ENCODE data around the gene TMEM140.

The TMEM140 gene

GRCh38 chr7:135201350-135201749 lies 53.5 kb downstream of the TMEM140 start:
- POLR2A ChIA-PET, result no interaction called here
- CTCF ChIA-PET, result interaction anchor here (1.3 to 1.6 kb wide), 2 partner anchors 8 to 11 kb away, joined by 6 to 10 read pairs; no protein-coding TSS in a partner anchor
- DNase-seq (ENCODE audit: extremely low spot score), result no peak
- no peak for TF ChIP-seq CTCF (IDR thresholded peaks at IDR 0.05; ENCODE audit: control extremely low read depth, extremely low read depth, low read depth, missing control alignments)

- no peak for DNase-seq (ENCODE audit: extremely low spot score)
- TF ChIP-seq CTCF (IDR thresholded peaks at IDR 0.05; ENCODE audit: control extremely low read depth, extremely low read depth, low read depth, missing control alignments), result no peak
- ChIA-PET CTCF (interaction anchor here (0.9 to 1.7 kb wide), 8 partner anchors 14 to 212 kb away, joined by 3 to 10 read pairs (median 4); no protein-coding TSS in a partner anchor), POLR2A (interaction anchor here (1.4 kb wide), 1 partner anchor 15 kb away, joined by 5 read pairs; no protein-coding TSS in a partner anchor)
These were observed 56.5 kb downstream of the TMEM140 start for GRCh38 chr7:135204341-135204749.

- POLR2A ChIA-PET, result interaction anchor here (1.4 kb wide), 1 partner anchor 16 kb away, joined by 5 read pairs; no protein-coding TSS in a partner anchor
- DNase-seq (ENCODE audit: extremely low spot score), result no peak
- TF ChIP-seq CTCF (IDR thresholded peaks at IDR 0.05; ENCODE audit: control extremely low read depth, extremely low read depth, low read depth, missing control alignments), result no peak
- CTCF ChIA-PET, result interaction anchor here (0.9 to 1.9 kb wide), 11 partner anchors 11 to 212 kb away, joined by 3 to 10 read pairs (median 4); no protein-coding TSS in a partner anchor
These were observed 57.0 kb downstream of the TMEM140 start for GRCh38 chr7:135204876-135205275.

GRCh38 chr7:135205850-135206249 lies 58.0 kb downstream of the TMEM140 start:
- TF ChIP-seq CTCF (IDR thresholded peaks at IDR 0.05; ENCODE audit: control extremely low read depth, extremely low read depth, low read depth, missing control alignments), result no peak
- ChIA-PET POLR2A (no interaction called here), CTCF (interaction anchor here (0.9 to 1.9 kb wide), 7 partner anchors 10 to 213 kb away, joined by 3 to 10 read pairs (median 4); no protein-coding TSS in a partner anchor)
- DNase-seq (ENCODE audit: extremely low spot score), result no peak

- ChIA-PET CTCF (interaction anchor here (1.1 to 2.5 kb wide), 3 partner anchors 11 to 38 kb away, joined by 3 to 13 read pairs (median 5); no protein-coding TSS in a partner anchor), POLR2A (interaction anchor here (0.6 kb wide), 2 partner anchors 28 to 219 kb away, joined by 3 to 4 read pairs; no protein-coding TSS in a partner anchor)
- TF ChIP-seq CTCF (IDR thresholded peaks at IDR 0.05; ENCODE audit: control extremely low read depth, extremely low read depth, low read depth, missing control alignments), result no peak
- peak; percentile 65 for DNase-seq (ENCODE audit: extremely low spot score)
These were observed 59.1 kb downstream of the TMEM140 start for GRCh38 chr7:135206941-135207391.

GRCh38 chr7:135207406-135208101 lies 59.7 kb downstream of the TMEM140 start:
- no peak for DNase-seq (ENCODE audit: extremely low spot score)
- CTCF ChIA-PET, result interaction anchor here (1.0 to 2.5 kb wide), 4 partner anchors 12 to 38 kb away, joined by 3 to 13 read pairs (median 4); no protein-coding TSS in a partner anchor
- POLR2A ChIA-PET, result interaction anchor here (0.6 to 1.5 kb wide), 2 partner anchors 19 to 29 kb away, joined by 3 to 4 read pairs; no protein-coding TSS in a partner anchor
- no peak for TF ChIP-seq CTCF (IDR thresholded peaks at IDR 0.05; ENCODE audit: control extremely low read depth, extremely low read depth, low read depth, missing control alignments)

All from GM10248 (cell line).